Tibial nerve (tissue), 4 donors: ENCODE data around the gene DRICH1. TPM values are rescaled to one million over a fixed set of nuclear protein-coding genes. Genes with fewer than 3 reads are reported as not detected.
"Not testable (repeated sequence)": the region's sequence is repeated elsewhere in the genome, so short reads cannot be mapped to it uniquely, and the experiment has no call there.

Experiments used
- DNase-seq, 2 donors: peaks; one replicate each; pipeline ENCODE4 v3.0.0-alpha.2; 2019; ENCODE audit warnings: low spot score in 2 of 2
- H3K27ac ChIP-seq, 4 donors: fragments of 200-600 bp; sonication (generic) in 3 of 4; one replicate each; pipeline ENCODE4 v1.5.1; 2017 to 2019; ENCODE audit warnings: mild to moderate bottlenecking in 1 of 4
- H3K27me3 ChIP-seq, 2 donors: fragments of 200-600 bp; sonication (generic) in 1 of 2; one replicate each; pipeline versions ENCODE4 v1.5.1 to v1.6.0; 2017 to 2019
- H3K36me3 ChIP-seq, 3 donors: fragments of 200-600 bp; sonication (generic); one replicate each; pipeline ENCODE4 v1.5.1; 2018 to 2019
- H3K4me1 ChIP-seq, 4 donors: fragments of 200-600 bp; sonication (generic) in 3 of 4; one replicate each; pipeline ENCODE4 v1.5.1; 2017 to 2019
- H3K4me3 ChIP-seq, 4 donors: fragments of 200-600 bp; sonication (generic) in 3 of 4; one replicate each; pipeline ENCODE4 v1.5.1; 2017 to 2019; ENCODE audit warnings: mild to moderate bottlenecking in 1 of 4, moderate library complexity in 1 of 4
- H3K9me3 ChIP-seq, 4 donors: fragments of 200-600 bp; sonication (generic) in 3 of 4; one replicate each; pipeline ENCODE4 v1.5.1; 2017 to 2019
- EP300 ChIP-seq, 2 donors: sonication (generic); formaldehyde crosslinking; IDR thresholded peaks; one replicate each; pipeline ENCODE4 v1.6.1; 2017; ENCODE audit warnings: antibody characterized with exemption in 2 of 2, mild to moderate bottlenecking in 1 of 2
- POLR2A ChIP-seq, 2 donors: fragments of 450-650 bp; IDR thresholded peaks; one replicate each; pipeline ENCODE4 v1.6.1; 2017; ENCODE audit warnings: antibody characterized with exemption in 2 of 2, mild to moderate bottlenecking in 2 of 2, moderate library complexity in 2 of 2
- WGBS, 2 donors: methylation state at CpG; one replicate each; pipeline ENCODE4 v1.1.5; 2018; 5-methylcytosine and 5-hydroxymethylcytosine counted together
- small RNA-seq: library from RNA; depleted of rRNA; stranded (forward); fragments of <200 nt; gene quantifications from one replicate; pipeline ENCODE3, GENCODE V24; 2016
- total RNA-seq, 4 donors: library from RNA; depleted of rRNA; stranded (reverse); fragments of >200 nt; gene quantifications; one replicate each; pipeline ENCODE4 v1.1.0, GENCODE V29; 2016
- TF ChIP-seq, protein P1 (sequence below), 5 experiments: fragments of 200-600 bp in 3 of 5; fragments of 450-650 bp in 2 of 5; sonication (generic) in 3 of 5; IDR thresholded peaks; one replicate each; pipeline ENCODE4 v1.5.1; 2016 to 2019; ENCODE audit warnings: antibody characterized with exemption in 5 of 5, mild to moderate bottlenecking in 3 of 5, moderate library complexity in 2 of 5

DRICH1 gene
- total RNA-seq, 4 donors from 2014 or later: 1.7 TPM; not detected in 3

DNA sequence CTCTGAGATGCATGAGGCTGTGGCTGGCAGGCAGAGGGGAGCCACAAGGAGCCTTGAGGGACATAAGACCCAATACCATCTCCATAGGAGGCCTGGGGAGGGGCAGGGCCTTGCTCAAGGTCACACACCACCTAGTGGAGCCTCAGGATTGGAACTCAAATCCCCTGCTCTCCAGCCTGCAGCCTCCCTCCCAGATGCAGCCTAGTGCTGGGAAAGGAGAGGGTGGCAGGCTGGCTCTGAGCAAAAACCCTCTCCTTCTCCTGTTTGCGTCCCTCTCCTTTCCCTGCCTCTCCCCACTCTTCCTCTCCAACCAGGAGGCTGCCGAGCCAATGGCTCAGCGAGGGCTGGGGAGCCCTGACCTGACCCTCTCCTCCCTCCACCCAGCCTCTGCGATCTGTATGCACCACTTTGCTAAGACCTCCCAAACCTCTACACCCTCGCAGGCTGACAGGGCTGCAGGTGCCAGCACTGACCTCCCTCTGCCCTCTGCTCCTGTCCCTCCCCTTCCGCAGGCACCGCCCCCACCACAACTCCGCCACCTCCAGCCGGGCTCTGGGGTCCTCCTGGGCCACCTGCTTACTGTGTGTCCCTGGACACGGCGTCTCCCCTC lies 66.7 kb downstream of the DRICH1 start:
- Histone ChIP-seq H3K27me3 (peaks cover 0 to 42% of the 10 kb centered on the region in 2 donors), H3K9me3 (no peaks in the 10 kb centered on the region), H3K36me3 (no peaks in the 10 kb centered on the region), H3K27ac (no peak overlapping the region), H3K4me1 (peaks cover 0 to 19% (median 13%) of the 10 kb centered on the region in 4 donors), H3K4me3 (peak overlapping the region in 3 of 4 donors; percentile 25 to 55 (median 37))
- WGBS, 2 donors: 5 to 12% methylated on average over 11 of the region's 11 CpGs
- DNase-seq: no peak
- TF ChIP-seq, protein P1, sequence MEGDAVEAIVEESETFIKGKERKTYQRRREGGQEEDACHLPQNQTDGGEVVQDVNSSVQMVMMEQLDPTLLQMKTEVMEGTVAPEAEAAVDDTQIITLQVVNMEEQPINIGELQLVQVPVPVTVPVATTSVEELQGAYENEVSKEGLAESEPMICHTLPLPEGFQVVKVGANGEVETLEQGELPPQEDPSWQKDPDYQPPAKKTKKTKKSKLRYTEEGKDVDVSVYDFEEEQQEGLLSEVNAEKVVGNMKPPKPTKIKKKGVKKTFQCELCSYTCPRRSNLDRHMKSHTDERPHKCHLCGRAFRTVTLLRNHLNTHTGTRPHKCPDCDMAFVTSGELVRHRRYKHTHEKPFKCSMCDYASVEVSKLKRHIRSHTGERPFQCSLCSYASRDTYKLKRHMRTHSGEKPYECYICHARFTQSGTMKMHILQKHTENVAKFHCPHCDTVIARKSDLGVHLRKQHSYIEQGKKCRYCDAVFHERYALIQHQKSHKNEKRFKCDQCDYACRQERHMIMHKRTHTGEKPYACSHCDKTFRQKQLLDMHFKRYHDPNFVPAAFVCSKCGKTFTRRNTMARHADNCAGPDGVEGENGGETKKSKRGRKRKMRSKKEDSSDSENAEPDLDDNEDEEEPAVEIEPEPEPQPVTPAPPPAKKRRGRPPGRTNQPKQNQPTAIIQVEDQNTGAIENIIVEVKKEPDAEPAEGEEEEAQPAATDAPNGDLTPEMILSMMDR (IDR thresholded peaks at IDR 0.05): no peak
- TF ChIP-seq POLR2A (IDR thresholded peaks at IDR 0.05): no peak
- no peak for TF ChIP-seq EP300 (IDR thresholded peaks at IDR 0.05)

DNA sequence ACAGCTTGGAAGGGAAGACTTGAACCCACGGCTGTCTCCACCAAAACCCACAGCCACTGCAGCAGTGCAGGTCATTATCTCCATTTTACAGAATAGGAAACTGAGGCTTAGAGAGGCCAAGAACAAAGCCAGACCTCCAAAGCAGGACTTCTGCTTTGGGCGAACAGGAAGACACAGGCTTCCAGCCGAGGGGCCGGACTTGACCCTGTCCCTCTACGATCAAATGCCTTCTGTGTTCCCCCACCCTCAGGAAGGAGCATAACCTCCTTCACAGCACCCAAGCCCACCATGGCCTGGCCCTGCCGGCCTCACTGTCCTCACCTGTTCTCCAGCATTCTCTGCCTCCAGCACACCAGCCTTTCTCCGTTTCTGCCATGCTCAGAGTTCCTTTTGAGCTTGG lies 67.8 kb downstream of the DRICH1 start:
- 74 to 77% methylated on average over 7 of the region's 7 CpGs for WGBS, 2 donors
- no peaks in the 10 kb centered on the region for H3K9me3 ChIP-seq
- TF ChIP-seq, protein P1 (IDR thresholded peaks at IDR 0.05): no peak
- no peak for TF ChIP-seq EP300 (IDR thresholded peaks at IDR 0.05)
- no peak for TF ChIP-seq POLR2A (IDR thresholded peaks at IDR 0.05)
- H3K4me3 ChIP-seq: no peak overlapping the region
- no peaks in the 10 kb centered on the region for H3K36me3 ChIP-seq
- H3K4me1 ChIP-seq: peaks cover 0 to 19% (median 13%) of the 10 kb centered on the region in 4 donors
- no peak overlapping the region for H3K27ac ChIP-seq
- DNase-seq: no peak
- H3K27me3 ChIP-seq: peaks cover 0 to 42% of the 10 kb centered on the region in 2 donors

DNA sequence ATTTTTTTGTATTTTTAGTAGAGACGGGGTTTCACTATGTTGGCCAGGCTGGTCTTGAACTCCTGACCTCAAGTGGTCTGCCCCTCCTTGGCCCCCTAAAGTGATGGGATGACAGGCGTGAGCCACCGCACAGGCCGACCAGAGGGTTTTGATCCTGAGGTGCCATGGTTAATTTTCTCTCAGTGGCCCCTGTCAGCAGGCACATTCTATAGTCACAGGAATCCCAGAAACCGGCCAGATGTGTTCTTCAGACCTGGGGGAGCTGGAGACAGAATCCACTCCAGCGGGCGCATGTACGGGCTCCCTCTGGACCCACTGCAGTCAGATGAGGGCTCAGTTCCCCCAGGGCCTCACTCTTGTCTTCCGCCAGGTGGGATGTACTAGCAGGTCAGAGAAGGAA lies 69.0 kb downstream of the DRICH1 start:
- peaks cover 0 to 42% of the 10 kb centered on the region in 2 donors for H3K27me3 ChIP-seq
- no peak for DNase-seq
- H3K9me3 ChIP-seq: no peaks in the 10 kb centered on the region
- no peak overlapping the region for H3K27ac ChIP-seq
- H3K4me1 ChIP-seq: peaks cover 0 to 19% (median 13%) of the 10 kb centered on the region in 4 donors
- TF ChIP-seq POLR2A (IDR thresholded peaks at IDR 0.05) (no peak), EP300 (IDR thresholded peaks at IDR 0.05) (no peak)
- TF ChIP-seq, protein P1 (IDR thresholded peaks at IDR 0.05): no peak
- no peaks in the 10 kb centered on the region for H3K36me3 ChIP-seq
- 94 to 96% methylated on average over 9 of the region's 9 CpGs for WGBS, 2 donors
- no peak overlapping the region for H3K4me3 ChIP-seq

DNA sequence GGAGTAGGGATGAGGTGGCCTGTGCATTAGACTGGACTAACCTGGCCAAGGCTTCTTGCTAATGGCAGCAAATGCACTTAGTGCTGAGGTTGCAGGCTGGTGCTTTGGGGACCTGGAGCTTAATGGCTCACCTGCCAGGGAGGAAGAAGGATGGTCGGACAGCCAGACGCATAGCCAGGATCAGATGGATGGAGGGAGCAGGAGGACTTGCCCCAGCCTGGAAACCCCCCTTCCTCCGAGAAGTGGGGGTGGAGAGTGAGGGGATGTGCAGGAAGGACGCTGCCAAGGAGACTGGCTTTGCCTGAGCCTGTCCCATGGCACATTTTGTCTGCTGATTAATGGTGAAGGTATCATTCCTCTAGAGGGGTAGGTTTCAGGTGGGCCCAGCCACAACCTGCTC lies 69.9 kb downstream of the DRICH1 start:
- 84 to 85% methylated on average over 4 of the region's 4 CpGs for WGBS, 2 donors
- Histone ChIP-seq H3K27me3 (peaks cover 0 to 50% of the 10 kb centered on the region in 2 donors), H3K36me3 (no peaks in the 10 kb centered on the region), H3K9me3 (no peaks in the 10 kb centered on the region), H3K4me1 (peaks cover 0 to 19% (median 13%) of the 10 kb centered on the region in 4 donors), H3K4me3 (no peak overlapping the region), H3K27ac (no peak overlapping the region)
- no peak for DNase-seq
- TF ChIP-seq EP300 (IDR thresholded peaks at IDR 0.05) (no peak), POLR2A (IDR thresholded peaks at IDR 0.05) (no peak)

DNA sequence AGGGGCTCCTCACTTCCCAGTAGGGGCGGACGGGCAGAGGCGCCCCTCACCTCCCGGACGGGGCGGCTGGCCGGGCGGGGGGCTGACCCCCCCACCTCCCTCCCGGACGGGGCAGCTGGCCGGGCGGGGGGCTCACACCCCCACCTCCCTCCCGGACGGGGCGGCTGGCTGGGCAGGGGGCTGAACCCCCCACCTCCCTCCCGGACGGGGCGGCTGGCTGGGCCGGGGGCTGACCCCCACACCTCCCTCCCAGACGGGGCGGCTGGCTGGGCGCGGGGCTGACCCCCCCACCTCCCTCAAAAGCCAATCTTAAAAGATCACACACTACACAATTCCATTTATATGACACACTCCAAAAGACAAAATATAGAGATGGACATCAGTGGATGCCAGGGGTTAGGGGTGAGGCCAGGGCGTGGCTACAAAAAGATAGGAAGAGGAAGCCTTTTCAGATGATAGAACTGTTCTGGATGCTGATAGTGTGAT lies 71.1 kb downstream of the DRICH1 start:
- not testable (repeated sequence) for DNase-seq, H3K4me1 ChIP-seq, H3K36me3 ChIP-seq, H3K27ac ChIP-seq, H3K9me3 ChIP-seq, H3K4me3 ChIP-seq
- peaks cover 0 to 41% of the 10 kb centered on the region in 2 donors for H3K27me3 ChIP-seq
- 71 to 89% methylated on average over 5 to 7 of the region's 24 CpGs for WGBS, 2 donors

DNA sequence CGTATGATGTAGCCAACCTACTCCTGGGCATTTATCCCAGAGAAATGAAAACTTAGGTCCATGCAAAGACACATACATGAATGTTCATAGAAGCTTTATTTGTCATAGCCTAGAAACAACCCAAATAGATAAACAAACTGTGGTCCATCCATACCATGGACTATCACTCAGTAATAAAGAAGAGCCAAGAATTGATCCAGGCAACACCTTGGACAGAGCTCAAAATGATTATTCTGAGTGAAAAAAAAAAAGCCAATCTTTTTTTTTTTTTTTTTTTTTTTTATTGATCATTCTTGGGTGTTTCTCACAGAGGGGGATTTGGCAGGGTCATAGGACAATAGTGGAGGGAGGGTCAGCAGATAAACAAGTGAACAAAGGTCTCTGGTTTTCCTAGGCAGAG lies 71.9 kb downstream of the DRICH1 start:
- peaks cover 0 to 39% of the 10 kb centered on the region in 2 donors for H3K27me3 ChIP-seq
- not testable (repeated sequence) for DNase-seq, H3K4me1 ChIP-seq, H3K4me3 ChIP-seq, H3K27ac ChIP-seq, H3K36me3 ChIP-seq, H3K9me3 ChIP-seq
- 38 to 57% methylated on average over 1 of the region's 1 CpG for WGBS, 2 donors

Small RNA genes within 50 kb of the gene (small RNA-seq; reads per million reads assigned to genes)
- gene AP000346.3: not detected

Other genes with a start within 250 kb of the DRICH1 start
- not detected for gene IGLL1, start 52.0 kb downstream of the DRICH1 start, total RNA-seq
- gene RGL4, start 58.7 kb upstream of the DRICH1 start, total RNA-seq: not detected
- 1 to 10 TPM; 4.1 to 7.4 (median 6.0) TPM for gene ZNF70, start 118.8 kb upstream of the DRICH1 start, total RNA-seq
- gene VPREB3, start 122.1 kb upstream of the DRICH1 start, total RNA-seq: not detected
- under 1 TPM in 1 of 4 donors, not detected in 3; 0.44 TPM for gene C22orf15, start 130.7 kb upstream of the DRICH1 start, total RNA-seq
- gene CHCHD10, start 135.7 kb upstream of the DRICH1 start, total RNA-seq: 10 to 100 TPM in 1 of 4 donors, 1 to 10 TPM in 2, not detected in 1; 3.7 to 14.0 (median 9.6) TPM
- 1 to 10 TPM; 4.5 to 7.3 (median 5.6) TPM for gene MMP11, start 140.5 kb upstream of the DRICH1 start, total RNA-seq
- gene SMARCB1, start 154.6 kb upstream of the DRICH1 start, total RNA-seq: 10 to 100 TPM; 31.5 to 53.4 (median 43.8) TPM
- 1 to 10 TPM in 1 of 4 donors, under 1 TPM in 1, not detected in 2; 0.60 to 2.3 TPM for gene DERL3, start 206.7 kb upstream of the DRICH1 start, total RNA-seq
- 10 to 100 TPM in 3 of 4 donors, 1 to 10 TPM in 1; 6.9 to 28.9 (median 13.4) TPM for gene SLC2A11, start 225.6 kb upstream of the DRICH1 start, total RNA-seq